Hepatocyte (in vitro differentiated cells): ENCODE data around the gene KRT23. TPM values are rescaled to one million over a fixed set of nuclear protein-coding genes. Genes with fewer than 3 reads are reported as not detected.

Source experiments
- DNase-seq: peaks from one replicate; pipeline ENCODE4 v3.0.0-alpha.2; 2016; ENCODE audit warnings: low spot score
- H2AFZ ChIP-seq: fragments of 200-600 bp; sonication (generic); 2 replicates; pipeline ENCODE4 v1.6.0; 2016; ENCODE audit warnings: antibody characterized with exemption, mild to moderate bottlenecking
- H3K27ac ChIP-seq: fragments of 200-600 bp; sonication (generic); 2 replicates; pipeline ENCODE4 v1.5.1; 2016; ENCODE audit warnings: mild to moderate bottlenecking
- H3K27me3 ChIP-seq: fragments of 200-600 bp; sonication (generic); 2 replicates; pipeline ENCODE4 v1.6.1; 2016
- H3K36me3 ChIP-seq: fragments of 200-600 bp; sonication (generic); replicated peaks from 2 replicates; pipeline ENCODE4 v1.5.1; 2016; ENCODE audit warnings: low read depth; ENCODE audit not compliant: insufficient read depth
- H3K4me1 ChIP-seq: fragments of 200-600 bp; sonication (generic); 2 replicates; pipeline ENCODE4 v1.5.1; 2016; ENCODE audit warnings: mild to moderate bottlenecking, moderate library complexity; ENCODE audit not compliant: insufficient read depth
- H3K4me2 ChIP-seq: fragments of 200-600 bp; sonication (generic); 2 replicates; pipeline ENCODE4 v1.6.0; 2016
- H3K4me3 ChIP-seq: fragments of 200-600 bp; sonication (generic); 2 replicates; pipeline ENCODE4 v1.5.1; 2016; ENCODE audit warnings: mild to moderate bottlenecking
- H3K79me2 ChIP-seq: fragments of 200-600 bp; sonication (generic); 2 replicates; pipeline ENCODE4 v1.6.0; 2017; ENCODE audit warnings: mild to moderate bottlenecking
- H3K9me2 ChIP-seq: fragments of 200-600 bp; sonication (generic); replicated peaks from 2 replicates; pipeline ENCODE4 v1.6.0; 2017; ENCODE audit warnings: mild to moderate bottlenecking; ENCODE audit not compliant: insufficient read depth
- H3K9me3 ChIP-seq: fragments of 200-600 bp; sonication (generic); 2 replicates; pipeline ENCODE4 v1.5.1; 2016; ENCODE audit warnings: low read depth, mild to moderate bottlenecking
- H4K20me1 ChIP-seq: fragments of 200-600 bp; sonication (generic); 2 replicates; pipeline ENCODE4 v1.6.0; 2016; ENCODE audit warnings: mild to moderate bottlenecking; ENCODE audit not compliant: insufficient read depth, poor library complexity, severe bottlenecking
- EZH2 ChIP-seq: fragments of 200-600 bp; sonication (generic); IDR thresholded peaks from 2 replicates; pipeline ENCODE4 v1.6.1; 2016; ENCODE audit warnings: antibody characterized with exemption, mild to moderate bottlenecking, borderline replicate concordance
- EZH2phosphoT487 ChIP-seq: fragments of 200-600 bp; sonication (generic); IDR thresholded peaks from one replicate; pipeline ENCODE4 v1.6.1; 2018; ENCODE audit warnings: antibody characterized with exemption, mild to moderate bottlenecking, low read depth, moderate library complexity; ENCODE audit not compliant: unreplicated experiment, severe bottlenecking
- WGBS: methylation state at CpG from one replicate; pipeline ENCODE4 v1.1.6; 2016; ENCODE audit warnings: low lambda C conversion rate; ENCODE audit errors: missing lambda C conversion rate; 5-methylcytosine and 5-hydroxymethylcytosine counted together
- polyA plus RNA-seq: library from polyadenylated mRNA; unstranded; fragments of >200 nt; fragmentation: Nextera tagmentation; extraction: Ambion mirVana; gene quantifications from 2 replicates; pipeline ENCODE4 v1.2.1, GENCODE V29; 2016
- total RNA-seq: library from RNA; depleted of rRNA; stranded (reverse); fragments of >200 nt; gene quantifications from 2 replicates; pipeline ENCODE4 v1.2.3, GENCODE V29; 2014
- TF ChIP-seq, protein P1 (sequence below): fragments of 200-600 bp; sonication (generic); IDR thresholded peaks from 2 replicates; pipeline ENCODE4 v1.5.1; 2016; ENCODE audit warnings: antibody characterized with exemption, mild to moderate bottlenecking; ENCODE audit not compliant: poor library complexity

KRT23 gene
- total and polyA plus RNA-seq, 2 experiments from 2014 or later: 2.0 to 6.4 TPM

DNA sequence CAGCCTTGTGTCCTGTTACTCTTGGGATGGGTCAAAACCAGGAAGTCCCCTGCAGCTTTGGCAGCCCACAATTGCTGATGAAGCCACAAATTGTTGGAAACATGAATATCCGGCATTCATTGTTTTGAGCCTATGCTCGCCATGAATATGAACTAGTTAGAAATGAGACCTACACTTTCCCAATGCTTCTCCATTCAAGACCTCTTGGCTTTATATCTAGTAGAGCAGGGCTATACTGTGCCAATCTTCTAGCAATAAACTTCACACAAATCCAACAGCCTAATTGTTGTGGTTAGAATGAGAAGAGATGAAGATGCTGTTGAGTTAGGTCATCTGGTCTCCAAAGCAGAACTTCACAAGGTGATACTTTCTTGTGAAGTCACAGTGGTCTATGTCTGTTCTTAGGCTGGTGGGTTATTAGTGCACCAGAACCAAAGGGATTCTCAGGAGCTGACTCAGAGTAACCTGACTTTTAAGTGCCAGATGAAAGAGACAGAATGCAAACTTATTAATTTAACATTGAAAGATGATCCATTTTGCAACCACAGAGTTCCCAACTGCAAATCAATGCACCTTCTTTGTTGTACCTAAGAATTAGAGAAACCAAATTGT lies 13.7 kb upstream of the KRT23 start:
- H3K79me2 ChIP-seq: no peaks in the 10 kb centered on the region
- no peak overlapping the region for H3K27ac ChIP-seq
- no peak overlapping the region for H3K4me3 ChIP-seq
- WGBS: 97% methylated on average over 2 of the region's 2 CpGs
- no peaks in the 10 kb centered on the region for H3K9me2 ChIP-seq
- H2AFZ ChIP-seq: no peak overlapping the region
- no peaks in the 10 kb centered on the region for H4K20me1 ChIP-seq
- H3K4me1 ChIP-seq: peaks cover 6% of the 10 kb centered on the region
- H3K36me3 ChIP-seq: no peaks in the 10 kb centered on the region
- no peaks in the 10 kb centered on the region for H3K9me3 ChIP-seq
- no peak for DNase-seq
- no peak overlapping the region for H3K4me2 ChIP-seq
- H3K27me3 ChIP-seq: no peaks in the 10 kb centered on the region
- no peak for TF ChIP-seq EZH2phosphoT487
- TF ChIP-seq, protein P1, sequence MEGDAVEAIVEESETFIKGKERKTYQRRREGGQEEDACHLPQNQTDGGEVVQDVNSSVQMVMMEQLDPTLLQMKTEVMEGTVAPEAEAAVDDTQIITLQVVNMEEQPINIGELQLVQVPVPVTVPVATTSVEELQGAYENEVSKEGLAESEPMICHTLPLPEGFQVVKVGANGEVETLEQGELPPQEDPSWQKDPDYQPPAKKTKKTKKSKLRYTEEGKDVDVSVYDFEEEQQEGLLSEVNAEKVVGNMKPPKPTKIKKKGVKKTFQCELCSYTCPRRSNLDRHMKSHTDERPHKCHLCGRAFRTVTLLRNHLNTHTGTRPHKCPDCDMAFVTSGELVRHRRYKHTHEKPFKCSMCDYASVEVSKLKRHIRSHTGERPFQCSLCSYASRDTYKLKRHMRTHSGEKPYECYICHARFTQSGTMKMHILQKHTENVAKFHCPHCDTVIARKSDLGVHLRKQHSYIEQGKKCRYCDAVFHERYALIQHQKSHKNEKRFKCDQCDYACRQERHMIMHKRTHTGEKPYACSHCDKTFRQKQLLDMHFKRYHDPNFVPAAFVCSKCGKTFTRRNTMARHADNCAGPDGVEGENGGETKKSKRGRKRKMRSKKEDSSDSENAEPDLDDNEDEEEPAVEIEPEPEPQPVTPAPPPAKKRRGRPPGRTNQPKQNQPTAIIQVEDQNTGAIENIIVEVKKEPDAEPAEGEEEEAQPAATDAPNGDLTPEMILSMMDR: no peak
- TF ChIP-seq EZH2: no peak

DNA sequence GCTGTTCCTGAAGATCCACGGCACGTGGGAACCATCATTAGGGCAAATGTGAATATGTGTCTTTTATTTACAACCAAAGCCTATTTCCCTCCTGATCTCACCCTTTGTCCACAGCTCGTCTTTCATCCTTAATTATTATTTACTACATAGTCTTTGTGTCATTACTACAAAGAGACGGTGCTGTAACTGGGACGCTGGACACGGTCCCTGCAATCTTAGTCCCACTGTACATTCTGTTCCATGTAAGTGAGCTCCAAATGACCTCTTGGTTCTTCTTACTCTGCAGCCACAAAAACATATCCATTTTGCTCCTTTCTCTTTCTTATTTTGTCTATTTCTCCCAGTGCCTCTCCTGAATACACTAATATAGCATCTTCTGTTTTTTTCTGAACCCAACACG lies 12.7 kb upstream of the KRT23 start:
- H3K27me3 ChIP-seq: no peaks in the 10 kb centered on the region
- WGBS: 77% methylated on average over 7 of the region's 7 CpGs

DNA sequence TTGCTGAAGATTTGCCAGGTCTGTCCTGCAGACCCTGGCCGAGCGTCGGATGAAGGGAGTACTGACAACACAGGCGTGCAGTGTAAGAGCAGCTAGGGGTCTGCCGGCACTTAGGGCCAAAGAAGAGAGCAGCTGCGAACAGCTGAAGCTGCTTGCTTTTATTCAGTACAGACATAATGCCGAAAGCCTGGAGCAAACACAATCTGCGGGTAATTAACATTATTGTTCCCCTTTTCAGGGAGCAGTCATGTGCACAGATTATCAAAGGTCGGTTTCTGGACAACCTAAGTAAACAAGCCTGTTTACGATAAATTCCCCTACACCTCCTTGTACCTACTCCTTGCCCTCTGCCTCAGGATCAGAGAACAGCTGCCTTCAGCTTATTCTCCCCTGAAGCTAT lies 12.0 kb upstream of the KRT23 start:
- Histone ChIP-seq H3K4me2 (peak overlapping the region; percentile 63), H3K4me3 (no peak overlapping the region), H3K27ac (peak overlapping the region; percentile 51), H2AFZ (no peak overlapping the region), H3K9me2 (no peaks in the 10 kb centered on the region), H3K27me3 (no peaks in the 10 kb centered on the region), H3K36me3 (no peaks in the 10 kb centered on the region), H3K4me1 (peaks cover 6% of the 10 kb centered on the region), H4K20me1 (no peaks in the 10 kb centered on the region), H3K79me2 (no peaks in the 10 kb centered on the region), H3K9me3 (no peaks in the 10 kb centered on the region)
- 18% methylated on average over 10 of the region's 10 CpGs for WGBS
- no peak for TF ChIP-seq EZH2
- TF ChIP-seq, protein P1: no peak
- no peak for TF ChIP-seq EZH2phosphoT487
- DNase-seq: peak; percentile 35

More for the DNA sequence above, 12.7 kb upstream of the KRT23 start:
- H3K36me3 ChIP-seq: no peaks in the 10 kb centered on the region
- no peaks in the 10 kb centered on the region for H4K20me1 ChIP-seq
- DNase-seq: no peak
- H3K9me3 ChIP-seq: no peaks in the 10 kb centered on the region
- no peak overlapping the region for H2AFZ ChIP-seq
- no peak overlapping the region for H3K4me3 ChIP-seq
- no peaks in the 10 kb centered on the region for H3K79me2 ChIP-seq
- peaks cover 6% of the 10 kb centered on the region for H3K4me1 ChIP-seq
- H3K27ac ChIP-seq: no peak overlapping the region
- no peaks in the 10 kb centered on the region for H3K9me2 ChIP-seq
- no peak overlapping the region for H3K4me2 ChIP-seq
- TF ChIP-seq EZH2 (no peak), EZH2phosphoT487 (no peak)
- TF ChIP-seq, protein P1: no peak
